ENCODE measurements around the gene PAM16.
A peak's percentile ranks its signal among the peaks of the same experiment; 100 is the strongest.

The PAM16 gene

DNA sequence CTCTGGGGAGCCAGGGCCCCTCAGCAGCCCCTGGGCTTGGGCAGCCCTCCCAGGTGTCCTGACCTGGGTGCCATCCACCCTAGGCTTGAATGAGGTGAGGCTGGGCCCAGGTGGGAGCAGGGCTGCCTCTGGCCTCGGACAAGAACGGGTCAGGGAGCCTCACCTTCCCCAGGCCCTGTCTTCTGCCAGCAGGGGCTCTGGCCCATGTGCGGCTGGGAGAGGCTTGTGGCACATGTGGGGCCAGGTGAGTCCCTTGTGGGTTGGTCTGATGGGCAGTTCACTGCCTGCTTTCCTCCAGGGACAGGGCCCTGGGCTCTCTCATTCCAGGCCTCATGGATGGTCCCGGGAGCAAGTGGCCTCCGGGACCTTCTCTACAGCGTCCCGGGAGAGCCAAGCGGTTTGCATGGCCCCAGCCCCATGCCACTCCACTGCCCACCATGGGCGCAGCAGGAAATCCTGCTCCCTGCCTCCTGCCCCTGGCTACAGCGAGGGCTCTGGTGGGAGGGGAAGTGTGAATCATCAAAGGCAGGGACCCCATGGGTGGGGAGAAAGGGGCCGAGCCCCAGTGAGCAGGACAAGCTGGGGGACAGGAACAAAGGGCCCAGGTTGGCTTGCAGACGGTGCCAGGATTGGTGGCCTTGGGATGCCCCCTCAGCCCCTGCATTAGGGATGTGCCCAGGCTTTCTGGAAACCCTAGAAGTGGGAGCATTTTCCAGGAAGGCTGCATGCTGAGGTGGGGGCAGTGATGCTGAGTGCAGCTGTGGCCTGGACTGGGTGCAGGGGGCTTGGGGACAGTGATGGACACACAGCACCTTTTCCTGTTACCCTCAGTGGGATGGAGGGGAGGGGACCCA is 32.7 kb upstream of the PAM16 start:
- no peak for DNase-seq (ENCODE audit: low read depth)

DNA sequence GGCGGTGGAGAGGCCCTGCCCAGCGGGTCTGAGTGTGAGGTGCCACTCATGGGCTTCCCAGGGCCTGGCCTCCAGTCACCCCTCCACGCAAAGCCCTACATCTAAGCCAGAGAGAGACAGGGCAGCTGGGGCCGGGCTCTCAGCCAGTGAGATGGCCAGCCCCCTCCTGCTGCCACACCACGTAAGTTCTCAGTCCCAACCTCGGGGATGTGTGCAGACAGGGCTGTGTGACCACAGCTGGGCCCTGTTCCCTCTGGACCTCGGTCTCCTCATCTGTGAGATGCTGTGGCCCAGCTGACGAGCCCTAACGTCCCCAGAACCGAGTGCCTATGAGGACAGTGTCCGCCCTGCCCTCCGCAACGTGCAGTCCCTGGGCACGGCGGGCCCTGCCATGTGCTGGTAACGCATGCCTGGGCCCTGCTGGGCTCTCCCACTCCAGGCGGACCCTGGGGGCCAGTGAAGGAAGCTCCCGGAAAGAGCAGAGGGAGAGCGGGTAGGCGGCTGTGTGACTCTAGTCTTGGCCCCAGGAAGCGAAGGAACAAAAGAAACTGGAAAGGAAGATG is 31.8 kb upstream of the PAM16 start:
- no peak for DNase-seq (ENCODE audit: low read depth)

DNA sequence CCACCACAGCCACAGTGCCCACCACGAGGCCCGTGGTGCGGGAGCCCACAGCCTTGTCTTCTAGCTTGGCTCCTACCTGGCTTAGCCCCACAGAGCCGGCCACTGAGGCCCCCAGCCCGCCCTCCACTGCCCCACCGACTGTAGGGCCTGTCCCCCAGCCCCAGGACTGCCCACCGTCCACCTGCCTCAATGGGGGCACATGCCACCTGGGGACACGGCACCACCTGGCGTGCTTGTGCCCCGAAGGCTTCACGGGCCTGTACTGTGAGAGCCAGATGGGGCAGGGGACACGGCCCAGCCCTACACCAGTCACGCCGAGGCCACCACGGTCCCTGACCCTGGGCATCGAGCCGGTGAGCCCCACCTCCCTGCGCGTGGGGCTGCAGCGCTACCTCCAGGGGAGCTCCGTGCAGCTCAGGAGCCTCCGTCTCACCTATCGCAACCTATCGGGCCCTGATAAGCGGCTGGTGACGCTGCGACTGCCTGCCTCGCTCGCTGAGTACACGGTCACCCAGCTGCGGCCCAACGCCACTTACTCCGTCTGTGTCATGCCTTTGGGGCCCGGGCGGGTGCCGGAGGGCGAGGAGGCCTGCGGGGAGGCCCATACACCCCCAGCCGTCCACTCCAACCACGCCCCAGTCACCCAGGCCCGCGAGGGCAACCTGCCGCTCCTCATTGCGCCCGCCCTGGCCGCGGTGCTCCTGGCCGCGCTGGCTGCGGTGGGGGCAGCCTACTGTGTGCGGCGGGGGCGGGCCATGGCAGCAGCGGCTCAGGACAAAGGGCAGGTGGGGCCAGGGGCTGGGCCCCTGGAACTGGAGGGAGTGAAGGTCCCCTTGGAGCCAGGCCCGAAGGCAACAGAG is 31.0 kb upstream of the PAM16 start:
- no peak for DNase-seq (ENCODE audit: low read depth)

DNA sequence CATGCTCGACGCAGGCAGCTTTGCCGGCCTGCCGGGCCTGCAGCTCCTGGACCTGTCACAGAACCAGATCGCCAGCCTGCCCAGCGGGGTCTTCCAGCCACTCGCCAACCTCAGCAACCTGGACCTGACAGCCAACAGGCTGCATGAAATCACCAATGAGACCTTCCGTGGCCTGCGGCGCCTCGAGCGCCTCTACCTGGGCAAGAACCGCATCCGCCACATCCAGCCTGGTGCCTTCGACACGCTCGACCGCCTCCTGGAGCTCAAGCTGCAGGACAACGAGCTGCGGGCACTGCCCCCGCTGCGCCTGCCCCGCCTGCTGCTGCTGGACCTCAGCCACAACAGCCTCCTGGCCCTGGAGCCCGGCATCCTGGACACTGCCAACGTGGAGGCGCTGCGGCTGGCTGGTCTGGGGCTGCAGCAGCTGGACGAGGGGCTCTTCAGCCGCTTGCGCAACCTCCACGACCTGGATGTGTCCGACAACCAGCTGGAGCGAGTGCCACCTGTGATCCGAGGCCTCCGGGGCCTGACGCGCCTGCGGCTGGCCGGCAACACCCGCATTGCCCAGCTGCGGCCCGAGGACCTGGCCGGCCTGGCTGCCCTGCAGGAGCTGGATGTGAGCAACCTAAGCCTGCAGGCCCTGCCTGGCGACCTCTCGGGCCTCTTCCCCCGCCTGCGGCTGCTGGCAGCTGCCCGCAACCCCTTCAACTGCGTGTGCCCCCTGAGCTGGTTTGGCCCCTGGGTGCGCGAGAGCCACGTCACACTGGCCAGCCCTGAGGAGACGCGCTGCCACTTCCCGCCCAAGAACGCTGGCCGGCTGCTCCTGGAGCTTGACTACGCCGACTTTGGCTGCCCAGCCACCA is 30.2 kb upstream of the PAM16 start:
- DNase-seq (ENCODE audit: low read depth): no peak

DNA sequence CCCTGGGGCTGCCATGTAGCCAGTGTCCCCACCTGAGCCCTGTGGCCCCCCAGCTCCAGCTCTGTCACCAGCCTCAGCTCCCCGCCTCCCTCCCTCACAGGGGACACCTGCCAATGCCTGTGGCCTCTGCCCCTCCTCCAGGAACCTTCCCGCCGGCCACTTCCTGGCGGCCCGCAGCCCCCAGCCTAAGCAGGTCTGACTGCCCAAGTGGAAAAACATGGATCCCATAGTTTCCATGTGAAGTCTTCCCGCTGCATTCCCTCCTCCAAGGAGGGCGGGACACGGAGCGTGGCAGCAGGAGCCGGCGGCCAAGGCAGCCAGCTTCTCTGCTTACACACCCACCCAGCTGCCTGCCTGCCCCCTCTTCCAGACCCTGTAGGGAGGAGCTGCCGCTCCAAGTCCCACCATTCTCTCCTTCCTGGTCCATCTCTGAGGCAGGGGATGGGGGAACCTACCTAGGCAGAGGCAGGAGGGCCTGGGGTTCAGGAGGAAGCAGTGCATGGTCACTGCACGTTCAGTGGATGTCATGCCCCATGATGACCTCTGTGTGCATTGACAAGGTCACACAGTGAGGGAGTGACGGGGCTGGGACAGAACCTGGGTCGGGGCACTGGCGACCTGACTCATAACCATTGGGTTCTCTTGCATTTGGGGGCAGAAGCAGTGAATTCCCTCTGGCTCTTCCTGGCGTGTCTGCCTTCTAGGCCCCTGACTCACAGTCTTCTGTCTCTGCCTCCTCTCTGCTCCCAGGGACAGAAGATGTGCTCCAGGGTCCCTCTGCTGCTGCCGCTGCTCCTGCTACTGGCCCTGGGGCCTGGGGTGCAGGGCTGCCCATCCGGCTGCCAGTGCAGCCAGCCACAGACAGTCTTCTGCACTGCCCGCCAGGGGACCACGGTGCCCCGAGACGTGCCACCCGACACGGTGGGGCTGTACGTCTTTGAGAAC is 29.3 kb upstream of the PAM16 start:
- no peak for DNase-seq (ENCODE audit: low read depth)

DNA sequence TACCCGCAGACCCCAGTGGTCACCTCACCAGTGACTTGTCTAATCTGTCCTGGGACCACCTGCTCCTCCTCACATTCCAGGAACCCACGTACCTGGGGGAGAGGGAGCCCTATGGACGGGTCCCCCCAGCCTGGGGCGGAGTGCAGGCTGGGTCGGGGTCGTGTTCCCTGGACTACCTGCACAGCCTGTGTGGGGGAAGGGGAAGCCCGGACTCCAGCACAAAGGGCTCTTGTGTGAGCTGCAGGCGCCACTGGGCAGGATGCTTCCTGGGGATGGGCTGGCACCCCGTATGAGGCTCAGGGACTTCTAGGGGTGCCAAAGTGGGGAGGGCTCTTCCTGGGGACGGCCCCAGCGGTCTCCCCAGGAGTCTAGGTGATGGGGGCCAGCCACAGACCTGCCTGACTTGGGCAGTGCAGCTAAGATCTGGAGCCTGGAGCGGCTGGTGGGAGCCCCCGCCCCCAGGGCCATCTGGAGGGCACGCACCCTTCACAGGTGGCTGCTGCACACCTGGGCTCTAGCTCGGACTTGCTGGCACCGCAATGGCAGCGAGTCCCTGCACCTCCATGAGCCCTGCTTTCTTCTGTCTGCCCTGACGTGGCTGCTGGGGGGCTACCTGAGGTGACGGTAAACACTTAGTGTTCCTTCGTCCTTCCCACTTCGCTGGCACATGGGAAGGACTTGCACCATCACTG is 28.0 kb upstream of the PAM16 start:
- DNase-seq (ENCODE audit: low read depth): no peak

DNA sequence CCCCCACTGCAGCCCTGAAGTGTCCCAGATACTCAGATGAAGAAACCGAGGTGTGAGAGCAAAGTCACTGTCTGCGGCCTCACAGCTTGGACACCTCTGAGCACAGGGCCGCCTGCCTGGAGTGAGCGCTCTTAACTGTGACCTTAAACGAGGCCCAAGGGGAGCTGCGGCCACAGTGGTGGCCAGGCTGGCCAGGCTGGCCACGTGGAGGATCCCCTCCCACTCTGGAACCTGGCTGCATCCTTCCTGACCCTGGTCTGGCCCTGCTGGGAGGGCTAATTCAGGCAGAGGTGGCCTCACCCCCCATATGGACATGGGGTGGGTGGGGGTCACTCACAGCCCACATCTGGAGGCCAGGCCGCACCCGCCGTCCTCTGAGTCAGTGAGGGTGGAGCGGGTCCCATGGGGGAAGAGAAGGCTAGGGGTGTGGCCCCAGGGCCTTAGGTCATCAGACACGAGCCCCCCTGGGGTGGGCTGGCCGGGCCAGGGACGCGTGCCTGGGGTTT is 27.1 kb upstream of the PAM16 start:
- DNase-seq (ENCODE audit: low read depth): no peak

DNA sequence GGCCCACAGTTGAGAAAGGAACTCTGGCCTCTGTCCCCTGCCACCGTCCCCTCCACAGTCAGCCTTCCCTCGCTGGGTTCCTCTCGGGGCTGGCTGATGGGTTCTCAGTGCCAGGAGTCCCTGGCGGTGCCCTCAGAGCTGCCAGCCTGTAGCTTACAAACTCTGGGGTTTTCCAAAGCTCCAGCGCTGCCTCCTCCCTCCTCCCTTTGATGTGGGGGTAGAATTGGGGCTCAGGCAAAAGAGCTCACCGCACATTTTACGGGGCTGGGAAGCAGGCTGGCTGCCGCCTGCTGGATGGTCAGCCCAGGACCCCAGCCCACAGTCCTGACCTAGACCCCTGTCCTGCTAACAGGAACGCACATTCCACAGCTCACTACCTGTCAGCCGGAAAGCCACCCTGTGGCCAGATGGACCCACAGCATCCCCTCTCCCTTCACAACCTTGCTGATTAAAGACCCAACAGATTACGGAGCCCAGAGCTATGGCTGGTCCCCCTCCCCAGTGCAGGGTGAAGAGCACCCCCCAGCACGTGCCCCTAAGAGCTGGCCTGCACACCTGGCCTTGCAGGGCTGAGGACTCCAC is 26.5 kb upstream of the PAM16 start:
- DNase-seq (ENCODE audit: low read depth): no peak

DNA sequence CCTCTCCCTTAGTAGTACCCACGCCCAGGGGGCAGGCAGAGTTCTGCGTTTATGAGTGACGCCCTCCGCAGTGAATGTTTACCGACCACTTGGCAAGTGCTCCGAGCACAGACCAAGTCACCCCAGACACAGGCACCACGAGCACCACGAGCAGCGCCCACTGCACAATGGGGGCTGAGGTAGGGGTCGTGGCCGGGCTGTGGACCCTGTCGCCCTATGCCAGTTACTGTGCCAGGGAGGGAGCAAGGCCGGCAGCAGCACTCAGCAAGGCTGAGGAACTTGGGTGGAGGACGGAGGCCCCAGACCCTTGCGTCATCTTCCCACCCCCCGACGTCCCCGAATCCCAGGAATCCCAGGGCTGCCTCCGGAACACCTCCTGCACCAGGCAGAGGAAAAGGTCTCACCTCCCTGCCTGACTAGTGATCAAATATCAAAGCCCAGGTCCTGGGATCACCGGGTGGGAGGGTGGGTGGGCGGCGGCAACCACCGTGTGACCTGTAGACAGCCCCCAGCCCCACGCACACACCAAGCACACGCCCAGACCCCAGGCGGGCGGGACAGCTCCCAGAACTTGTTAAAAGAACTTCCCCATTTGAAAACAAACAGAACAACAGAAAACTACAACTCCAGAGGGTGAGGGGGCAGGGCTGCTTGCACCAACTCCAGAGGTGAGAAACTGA is 25.9 kb upstream of the PAM16 start:
- no peak for DNase-seq (ENCODE audit: low read depth)

DNA sequence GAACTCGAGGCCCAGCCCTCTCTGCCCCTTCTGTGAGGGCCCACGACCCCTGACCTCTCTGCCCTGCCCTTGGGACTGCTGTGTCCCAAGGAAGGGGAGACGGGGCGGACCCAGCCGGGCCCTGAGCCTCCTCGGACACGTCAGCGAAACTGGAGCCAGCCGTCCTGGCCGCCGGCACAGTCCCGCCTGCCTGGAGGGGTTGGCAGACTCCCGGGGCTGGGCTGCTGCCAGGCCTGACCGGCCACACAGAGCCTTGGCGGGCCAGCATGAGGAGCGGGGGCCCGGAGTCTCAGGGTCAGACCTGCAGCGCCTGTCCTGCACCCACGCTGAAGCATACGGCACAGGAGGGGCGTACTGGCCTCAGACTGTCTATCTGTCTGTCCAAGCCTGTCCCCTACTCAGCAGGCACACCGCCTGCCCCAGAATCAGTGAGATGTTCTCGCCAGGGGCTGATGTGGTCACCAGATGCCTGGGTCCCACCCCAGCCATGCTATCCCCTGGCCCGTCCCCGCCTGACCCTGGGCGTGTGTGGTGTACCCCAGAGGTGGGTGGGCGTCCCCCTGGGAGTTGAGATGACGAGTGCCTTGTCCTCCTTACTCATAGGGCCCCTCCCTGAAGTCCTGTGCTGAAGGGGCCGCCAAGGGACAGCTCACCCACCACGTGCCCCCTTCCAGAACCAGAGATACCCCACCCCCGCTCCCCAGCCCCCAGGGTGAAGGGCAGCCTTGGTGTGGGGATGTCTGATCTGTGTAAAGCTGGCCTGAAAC is 25.2 kb upstream of the PAM16 start:
- DNase-seq (ENCODE audit: low read depth): no peak

DNA sequence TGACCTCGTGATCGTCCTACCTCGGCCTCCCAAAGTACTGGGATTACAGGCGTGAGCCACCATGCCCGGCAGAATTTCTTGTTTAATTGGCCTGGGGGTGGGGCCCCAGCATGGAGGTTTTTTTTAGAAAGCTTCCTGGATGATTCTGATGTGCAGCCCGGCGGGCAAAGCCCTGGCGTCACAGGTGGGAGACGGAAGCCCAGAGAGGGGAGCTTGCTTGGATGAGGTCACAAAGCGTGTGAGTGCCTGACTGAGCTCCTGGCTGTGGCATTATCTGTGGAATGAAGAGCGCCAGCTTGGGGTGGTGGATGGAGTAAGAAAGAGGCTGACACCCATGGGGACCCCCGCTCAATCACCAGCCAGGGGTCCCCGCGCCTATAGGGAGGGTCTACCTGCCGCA is 24.6 kb upstream of the PAM16 start:
- no peak for DNase-seq (ENCODE audit: low read depth)

DNA sequence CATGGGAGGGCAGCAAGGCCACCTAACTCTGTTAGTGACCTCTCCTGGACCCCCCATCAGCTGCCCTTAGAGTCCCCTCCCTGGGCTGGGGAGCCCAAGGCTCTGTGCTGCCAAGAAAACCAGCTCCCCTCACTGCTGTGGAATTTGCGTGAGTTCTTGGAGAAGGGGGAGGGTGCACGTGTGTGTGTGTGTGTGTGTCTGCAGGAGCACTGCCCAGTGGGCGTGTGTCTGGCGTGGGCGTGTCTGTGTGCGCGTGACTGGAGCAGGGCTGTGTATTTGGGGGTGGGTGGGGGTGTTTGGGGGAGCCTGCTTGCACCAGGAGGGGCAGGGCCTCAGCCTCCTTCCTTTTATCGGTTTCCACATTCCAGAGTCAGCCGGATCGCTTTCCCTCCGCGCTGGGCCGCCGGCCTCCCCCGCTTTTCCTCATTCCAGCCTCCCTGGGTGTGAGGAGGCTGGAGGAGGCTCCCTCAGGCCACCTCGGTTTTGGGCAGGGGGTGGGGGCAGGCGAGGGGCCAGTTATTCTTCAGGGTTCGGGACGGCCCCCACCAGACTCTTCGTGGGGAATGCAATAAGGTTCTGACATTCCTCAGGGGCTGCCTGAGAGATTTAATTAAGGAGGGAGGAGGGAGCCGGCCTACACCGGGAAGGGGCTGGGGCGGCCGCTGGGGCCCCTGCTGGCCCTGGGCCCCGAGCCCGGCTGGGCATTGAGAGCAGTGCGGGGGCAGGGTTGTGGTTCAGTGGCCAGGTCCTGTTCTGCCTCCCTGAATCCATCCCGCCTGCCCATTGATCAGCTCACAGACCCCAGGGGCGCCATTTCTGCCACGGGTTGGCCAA is 23.0 kb upstream of the PAM16 start:
- peak; percentile 91 for DNase-seq (ENCODE audit: low read depth)

DNA sequence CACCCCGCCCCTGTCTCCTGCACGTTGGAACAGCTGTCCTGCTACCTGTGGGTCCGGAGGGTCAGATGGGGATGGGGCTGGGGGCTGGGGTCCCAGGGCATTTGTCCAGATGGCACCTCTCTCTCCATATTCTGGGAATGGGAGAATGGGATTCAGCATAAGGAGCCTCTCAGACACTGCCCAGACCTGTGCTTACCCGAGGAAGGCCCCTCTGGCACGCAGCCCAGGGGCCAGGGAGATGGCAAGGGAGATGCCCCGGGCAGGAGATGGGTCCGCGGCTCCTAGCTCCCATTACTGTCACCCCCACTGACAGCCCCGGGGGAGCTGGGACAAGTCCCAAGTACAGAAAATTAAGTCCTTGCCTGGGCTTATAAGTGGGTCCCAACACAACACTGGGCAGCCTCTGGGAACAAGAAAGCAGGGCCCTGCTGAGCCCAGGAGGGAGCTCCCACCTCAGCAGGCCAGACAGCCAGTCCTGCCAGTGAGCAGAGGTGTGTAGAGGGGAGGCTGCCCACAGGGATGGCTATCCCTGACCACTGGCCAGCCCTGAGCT is 22.3 kb upstream of the PAM16 start:
- DNase-seq (ENCODE audit: low read depth): no peak

DNA sequence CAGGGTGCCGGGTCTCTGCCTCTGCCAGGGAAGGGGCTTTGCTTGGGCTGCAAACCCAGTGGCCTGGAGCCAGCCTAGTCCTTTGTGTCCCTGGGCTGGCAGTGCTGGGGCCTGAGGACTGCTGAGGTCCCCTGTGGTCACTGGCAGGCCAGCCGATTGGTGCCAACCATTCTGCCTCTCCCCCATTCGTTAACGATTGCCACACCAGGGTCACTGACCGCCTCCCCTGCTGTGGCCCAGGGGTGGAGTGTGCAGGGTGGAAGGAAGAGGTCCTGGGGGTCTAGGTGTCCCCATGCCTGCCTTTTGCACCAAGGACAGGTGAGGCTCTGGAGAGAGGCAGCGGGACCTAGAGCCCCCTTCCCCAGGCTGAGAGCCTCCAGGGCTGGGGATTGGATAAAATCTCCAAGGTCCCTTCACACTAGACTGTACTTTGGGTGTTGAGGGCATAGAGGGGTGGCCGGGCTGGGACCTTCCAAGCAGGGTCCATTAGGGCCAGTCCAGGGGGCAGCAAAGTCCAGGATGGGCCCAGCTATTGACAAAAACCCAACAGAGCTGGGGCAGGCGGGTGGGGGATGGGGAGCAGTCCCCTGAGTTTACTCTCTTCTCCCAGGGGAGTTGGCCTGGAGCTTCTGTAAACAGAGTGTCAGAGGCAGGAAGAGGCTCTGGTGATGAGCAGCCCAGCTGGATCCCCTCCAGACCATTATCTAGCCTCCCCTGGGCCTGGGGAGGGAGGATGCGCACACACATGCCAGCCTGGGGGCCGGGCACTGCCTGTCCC is 21.6 kb upstream of the PAM16 start:
- DNase-seq (ENCODE audit: low read depth): no peak

DNA sequence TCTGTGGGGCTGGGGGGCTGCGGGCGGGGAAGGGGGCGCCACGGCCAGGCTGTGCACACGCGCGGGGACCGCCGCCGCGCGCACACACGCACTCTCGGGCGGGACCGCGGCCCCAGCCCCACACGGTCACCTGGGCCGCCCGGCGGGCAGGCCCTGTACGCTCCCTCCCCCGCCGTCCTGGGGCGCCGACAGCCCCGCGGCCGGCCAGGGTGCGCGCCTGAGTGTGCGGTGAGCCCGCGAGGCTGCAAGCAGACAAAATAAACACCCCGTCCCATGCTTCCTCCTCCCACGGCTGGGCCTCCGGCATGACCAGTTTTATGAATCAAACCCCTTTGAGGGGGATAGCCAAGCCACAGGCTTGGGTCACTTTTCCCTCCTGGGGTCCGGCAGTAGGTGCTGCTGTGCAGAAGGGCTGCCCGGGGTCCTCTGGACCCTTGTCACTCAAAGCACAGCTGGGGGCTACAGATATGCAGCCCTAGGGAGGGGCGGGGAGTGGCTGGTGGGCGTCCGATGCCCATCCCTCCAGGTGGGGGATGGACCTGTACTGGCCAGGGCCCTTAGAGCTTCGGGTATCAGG is 21.0 kb upstream of the PAM16 start:
- no peak for DNase-seq (ENCODE audit: low read depth)

Measured in GM04503 (cell line).